Measurements from ENCODE around the gene CCDC141. TPM values are rescaled to one million over a fixed set of nuclear protein-coding genes. Genes with fewer than 3 reads are reported as not detected.

Gene CCDC141
- total RNA-seq, 2 experiments from 2014 or later: 30.6 to 31.5 TPM

GRCh38 chr2:178927173-178927572 is 122.8 kb downstream of the CCDC141 start:
- Mint-ChIP-seq H3K27ac (no peak overlapping the region), H3K4me3 (no peak overlapping the region), H3K4me1 (ENCODE audit: low read depth) (no peaks in the 10 kb centered on the region), H3K27me3 (no peaks in the 10 kb centered on the region), H3K36me3 (ENCODE audit: low read depth) (peaks cover 38% of the 10 kb centered on the region), H3K9me3 (peaks cover 4% of the 10 kb centered on the region)
- H3K27me3 ChIP-seq (ENCODE audit: control insufficient read depth in 1 of 2, insufficient read depth in 2 of 2, low read length in 2 of 2): no peaks in the 10 kb centered on the region
- DNase-seq: no peak
- intact Hi-C loops (cut with DNase I, micrococcal nuclease): no loop called here
- TF ChIP-seq, protein P1, sequence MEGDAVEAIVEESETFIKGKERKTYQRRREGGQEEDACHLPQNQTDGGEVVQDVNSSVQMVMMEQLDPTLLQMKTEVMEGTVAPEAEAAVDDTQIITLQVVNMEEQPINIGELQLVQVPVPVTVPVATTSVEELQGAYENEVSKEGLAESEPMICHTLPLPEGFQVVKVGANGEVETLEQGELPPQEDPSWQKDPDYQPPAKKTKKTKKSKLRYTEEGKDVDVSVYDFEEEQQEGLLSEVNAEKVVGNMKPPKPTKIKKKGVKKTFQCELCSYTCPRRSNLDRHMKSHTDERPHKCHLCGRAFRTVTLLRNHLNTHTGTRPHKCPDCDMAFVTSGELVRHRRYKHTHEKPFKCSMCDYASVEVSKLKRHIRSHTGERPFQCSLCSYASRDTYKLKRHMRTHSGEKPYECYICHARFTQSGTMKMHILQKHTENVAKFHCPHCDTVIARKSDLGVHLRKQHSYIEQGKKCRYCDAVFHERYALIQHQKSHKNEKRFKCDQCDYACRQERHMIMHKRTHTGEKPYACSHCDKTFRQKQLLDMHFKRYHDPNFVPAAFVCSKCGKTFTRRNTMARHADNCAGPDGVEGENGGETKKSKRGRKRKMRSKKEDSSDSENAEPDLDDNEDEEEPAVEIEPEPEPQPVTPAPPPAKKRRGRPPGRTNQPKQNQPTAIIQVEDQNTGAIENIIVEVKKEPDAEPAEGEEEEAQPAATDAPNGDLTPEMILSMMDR (IDR thresholded peaks at IDR 0.05): no peak
- CTCF ChIA-PET: no interaction called here
- no peaks in the 10 kb centered on the region for H3K9me3 ChIP-seq (ENCODE audit: control insufficient read depth in 1 of 2, insufficient read depth in 1 of 2, low read length in 2 of 2)
- H3K4me3 ChIP-seq (ENCODE audit: low read length): no peak overlapping the region
- no peak overlapping the region for H3K27ac ChIP-seq (ENCODE audit: low read depth in 1 of 2, low read length in 2 of 2)
- ATAC-seq (ENCODE audit: poor library complexity): no peak
- no peaks in the 10 kb centered on the region for H3K36me3 ChIP-seq (ENCODE audit: insufficient read depth, low read length)
- POLR2A ChIA-PET: interaction anchor here (0.6 to 0.8 kb wide), 2 partner anchors 115 to 122 kb away, joined by 3 to 4 read pairs; no protein-coding TSS in a partner anchor
- no peaks in the 10 kb centered on the region for H3K4me1 ChIP-seq (ENCODE audit: insufficient read depth, low read length)

GRCh38 chr2:178924817-178925216 is 125.1 kb downstream of the CCDC141 start:
- Mint-ChIP-seq H3K9me3 (no peaks in the 10 kb centered on the region), H3K36me3 (ENCODE audit: low read depth) (peaks cover 21% of the 10 kb centered on the region), H3K4me1 (ENCODE audit: low read depth) (no peaks in the 10 kb centered on the region), H3K4me3 (no peak overlapping the region), H3K27ac (no peak overlapping the region), H3K27me3 (no peaks in the 10 kb centered on the region)
- DNase-seq (no peak), ATAC-seq (ENCODE audit: poor library complexity) (no peak)
- H3K9me3 ChIP-seq (ENCODE audit: control insufficient read depth in 1 of 2, insufficient read depth in 1 of 2, low read length in 2 of 2): no peaks in the 10 kb centered on the region
- H3K36me3 ChIP-seq (ENCODE audit: insufficient read depth, low read length): no peaks in the 10 kb centered on the region
- H3K4me1 ChIP-seq (ENCODE audit: insufficient read depth, low read length): no peaks in the 10 kb centered on the region
- no peak overlapping the region for H3K4me3 ChIP-seq (ENCODE audit: low read length)
- H3K27me3 ChIP-seq (ENCODE audit: control insufficient read depth in 1 of 2, insufficient read depth in 2 of 2, low read length in 2 of 2): no peaks in the 10 kb centered on the region
- ChIA-PET CTCF (no interaction called here), POLR2A (no interaction called here)
- TF ChIP-seq, protein P1 (IDR thresholded peaks at IDR 0.05): no peak
- intact Hi-C loops (cut with DNase I, micrococcal nuclease): no loop called here
- no peak overlapping the region for H3K27ac ChIP-seq (ENCODE audit: low read depth in 1 of 2, low read length in 2 of 2)

- ATAC-seq (ENCODE audit: poor library complexity): no peak
- H3K36me3 Mint-ChIP-seq (ENCODE audit: low read depth): peaks cover 24% of the 10 kb centered on the region
- ChIA-PET CTCF (no interaction called here), POLR2A (no interaction called here)
- Histone ChIP-seq H3K4me1 (ENCODE audit: insufficient read depth, low read length) (no peaks in the 10 kb centered on the region), H3K27me3 (ENCODE audit: control insufficient read depth in 1 of 2, insufficient read depth in 2 of 2, low read length in 2 of 2) (no peaks in the 10 kb centered on the region), H3K36me3 (ENCODE audit: insufficient read depth, low read length) (no peaks in the 10 kb centered on the region), H3K27ac (ENCODE audit: low read depth in 1 of 2, low read length in 2 of 2) (no peak overlapping the region), H3K4me3 (ENCODE audit: low read length) (no peak overlapping the region), H3K9me3 (ENCODE audit: control insufficient read depth in 1 of 2, insufficient read depth in 1 of 2, low read length in 2 of 2) (no peaks in the 10 kb centered on the region)
- TF ChIP-seq, protein P1 (IDR thresholded peaks at IDR 0.05): no peak
- no peak overlapping the region for H3K27ac Mint-ChIP-seq
- H3K9me3 Mint-ChIP-seq: no peaks in the 10 kb centered on the region
- H3K4me3 Mint-ChIP-seq: no peak overlapping the region
- DNase-seq: no peak
- no peaks in the 10 kb centered on the region for H3K4me1 Mint-ChIP-seq (ENCODE audit: low read depth)
- H3K27me3 Mint-ChIP-seq: no peaks in the 10 kb centered on the region
- intact Hi-C loops (cut with DNase I, micrococcal nuclease): no loop called here
Measured at GRCh38 chr2:178923546-178923945, 126.4 kb downstream of the CCDC141 start.
